Measurements from ENCODE around the gene N4BP2L2. TPM values are rescaled to one million over a fixed set of nuclear protein-coding genes. Genes with fewer than 3 reads are reported as not detected.

The N4BP2L2 gene
- total and polyA plus RNA-seq, 2 of the 8 experiments (the other 6 are each of a cell fraction or from before 2014, with no cell fraction given): 14.6 to 67.6 TPM

DNA sequence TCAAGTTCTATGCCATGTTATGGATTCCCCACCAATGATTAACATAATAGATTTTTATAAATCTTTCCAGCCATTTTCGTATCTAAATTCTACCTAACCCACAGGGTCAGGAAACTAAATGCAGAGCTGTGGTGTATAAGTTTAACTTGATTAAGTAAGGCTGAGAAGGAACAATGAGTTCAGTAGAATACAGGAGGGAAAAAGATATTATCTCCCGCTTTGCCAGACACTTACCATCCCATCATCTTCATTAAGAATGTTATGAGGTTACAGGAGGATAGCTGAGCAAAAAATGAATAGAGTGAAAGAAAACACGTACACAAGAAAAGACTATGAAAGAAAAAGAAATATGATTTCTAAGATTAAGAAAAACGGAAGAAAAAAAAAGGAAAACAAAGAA lies 27.1 kb downstream of the N4BP2L2 start (continued):
- TF ChIP-seq POU5F1 (IDR thresholded peaks at IDR 0.05; ENCODE audit: low read depth, low read length): no peak
